HEK293 (cell line): ENCODE results near the gene PLCH2.

Source experiments
- ELK4 ChIP-seq: IDR thresholded peaks from 2 replicates; pipeline ENCODE4 v1.6.1; 2011; ENCODE audit warnings: mild to moderate bottlenecking, low read depth, low read length, borderline replicate concordance
- GLIS1 ChIP-seq: fragments of 450-650 bp; formaldehyde crosslinking; IDR thresholded peaks from 2 replicates; pipeline ENCODE4 v1.5.1; 2016; ENCODE audit warnings: missing biosample characterization, missing genetic modification characterization
- GLIS2 ChIP-seq: fragments of 450-650 bp; formaldehyde crosslinking; IDR thresholded peaks from 2 replicates; pipeline ENCODE4 v1.5.1; 2016; ENCODE audit warnings: missing biosample characterization, missing genetic modification characterization
- HIC1 ChIP-seq: fragments of 450-650 bp; formaldehyde crosslinking; IDR thresholded peaks from 2 replicates; pipeline ENCODE4 v1.5.1; 2016; ENCODE audit warnings: missing biosample characterization, missing genetic modification characterization
- HOXC10 ChIP-seq: sonication (generic); formaldehyde crosslinking; IDR thresholded peaks from 2 replicates; pipeline ENCODE4 v1.8.1; 2023; ENCODE audit warnings: mild to moderate bottlenecking, missing genetic modification reagents
- KLF17 ChIP-seq: fragments of 450-650 bp; formaldehyde crosslinking; IDR thresholded peaks from 2 replicates; pipeline ENCODE4 v1.5.1; 2016; ENCODE audit warnings: missing biosample characterization, missing genetic modification characterization
- KLF7 ChIP-seq: fragments of 450-650 bp; formaldehyde crosslinking; IDR thresholded peaks from 2 replicates; pipeline ENCODE4 v1.5.1; 2016; ENCODE audit warnings: missing biosample characterization, missing genetic modification characterization, borderline replicate concordance
- PRDM10 ChIP-seq: fragments of 450-650 bp; formaldehyde crosslinking; IDR thresholded peaks from 2 replicates; pipeline ENCODE4 v1.5.1; 2016; ENCODE audit warnings: missing biosample characterization, missing genetic modification characterization
- ZBTB21 ChIP-seq: fragments of 450-650 bp; formaldehyde crosslinking; IDR thresholded peaks from 2 replicates; pipeline ENCODE4 v1.5.1; 2017; ENCODE audit warnings: missing biosample characterization, missing genetic modification characterization
- ZBTB48 ChIP-seq: fragments of 450-650 bp; formaldehyde crosslinking; IDR thresholded peaks from 2 replicates; pipeline ENCODE4 v1.5.1; 2016; ENCODE audit warnings: missing biosample characterization, missing genetic modification characterization
- ZFHX2 ChIP-seq: fragments of 450-650 bp; formaldehyde crosslinking; conservative IDR thresholded peaks from 2 replicates; pipeline ENCODE4 v1.5.1; 2016; ENCODE audit warnings: missing biosample characterization, missing genetic modification characterization
- ZIC2 ChIP-seq: fragments of 450-650 bp; formaldehyde crosslinking; IDR thresholded peaks from 2 replicates; pipeline ENCODE4 v1.5.1; 2016; ENCODE audit warnings: missing biosample characterization, missing genetic modification characterization
- ZNF16 ChIP-seq: fragments of 450-650 bp; formaldehyde crosslinking; IDR thresholded peaks from 2 replicates; pipeline ENCODE4 v1.5.1; 2016; ENCODE audit warnings: low read depth, missing biosample characterization, missing genetic modification characterization
- ZNF19 ChIP-seq: fragments of 450-650 bp; formaldehyde crosslinking; IDR thresholded peaks from 2 replicates; pipeline ENCODE4; 2016; ENCODE audit warnings: missing biosample characterization, missing genetic modification characterization, low read depth
- ZNF24 ChIP-seq: fragments of 450-650 bp; formaldehyde crosslinking; IDR thresholded peaks from 2 replicates; pipeline ENCODE4 v1.5.1; 2016; ENCODE audit warnings: missing biosample characterization, missing genetic modification characterization
- ZNF324 ChIP-seq: fragments of 450-650 bp; formaldehyde crosslinking; IDR thresholded peaks from 2 replicates; pipeline ENCODE4 v1.5.1; 2016; ENCODE audit warnings: missing biosample characterization, missing genetic modification characterization
- ZNF488 ChIP-seq: fragments of 450-650 bp; formaldehyde crosslinking; IDR thresholded peaks from 2 replicates; pipeline ENCODE4 v1.5.1; 2016; ENCODE audit warnings: missing biosample characterization, missing genetic modification characterization
- ZNF530 ChIP-seq: fragments of 450-650 bp; formaldehyde crosslinking; IDR thresholded peaks from 2 replicates; pipeline ENCODE4 v1.5.1; 2016; ENCODE audit warnings: low read depth, missing biosample characterization, missing genetic modification characterization
- ZNF624 ChIP-seq: fragments of 450-650 bp; formaldehyde crosslinking; IDR thresholded peaks from 2 replicates; pipeline ENCODE4 v1.5.1; 2017; ENCODE audit warnings: missing biosample characterization, missing genetic modification characterization
- ZNF660 ChIP-seq: fragments of 450-650 bp; IDR thresholded peaks from 2 replicates; pipeline ENCODE4 v1.5.1; 2018; ENCODE audit warnings: missing biosample characterization, mild to moderate bottlenecking, missing genetic modification characterization
- ZNF677 ChIP-seq: fragments of 450-650 bp; IDR thresholded peaks from 2 replicates; pipeline ENCODE4 v1.5.0; 2018; ENCODE audit warnings: missing biosample characterization, mild to moderate bottlenecking, missing genetic modification characterization, moderate library complexity
- TF ChIP-seq, protein P1 (sequence below): fragments of 450-650 bp; formaldehyde crosslinking; IDR thresholded peaks from 2 replicates; pipeline ENCODE4 v1.5.1; 2016; ENCODE audit warnings: missing biosample characterization, missing genetic modification characterization, borderline replicate concordance
- TF ChIP-seq, protein P2 (sequence below): fragments of 450-650 bp; formaldehyde crosslinking; IDR thresholded peaks from 2 replicates; pipeline ENCODE4 v1.5.1; 2017; ENCODE audit warnings: missing biosample characterization, missing genetic modification characterization

Gene PLCH2

DNA sequence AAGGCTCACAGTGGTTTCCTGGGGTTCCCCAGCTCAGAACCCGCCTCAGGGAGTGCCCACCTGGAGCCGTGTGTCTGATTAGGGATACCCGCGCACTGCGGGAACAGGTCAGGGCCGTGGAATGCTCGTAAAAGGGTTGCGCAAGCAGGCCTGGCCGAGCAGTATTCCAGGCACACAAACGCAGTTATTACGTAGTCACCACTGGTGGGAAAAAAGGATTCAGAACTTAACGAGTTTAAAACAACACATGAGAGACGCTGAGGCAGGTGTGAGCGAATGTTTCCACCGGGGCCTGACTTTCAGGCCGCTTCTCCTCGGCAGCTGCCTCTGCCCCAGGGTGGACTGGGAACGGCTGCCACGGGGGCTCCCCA lies 18.2 kb downstream of the PLCH2 start (continued):
- TF ChIP-seq KLF17 (tag by site-specific recombination) = peak; percentile 66
- peak; percentile 85 for TF ChIP-seq ZBTB48
- TF ChIP-seq ZBTB21 (tag by site-specific recombination) = peak; percentile 87
- TF ChIP-seq HOXC10 (CRISPR knock-in tag) = no peak
- TF ChIP-seq GLIS1 (tag by site-specific recombination) = peak; percentile 95
- TF ChIP-seq ZNF660 (tag by site-specific recombination) = peak; percentile 68
- peak; percentile 97 for TF ChIP-seq HIC1 (tag by site-specific recombination)
- TF ChIP-seq ZNF24 = no peak
- TF ChIP-seq ZNF624 = no peak
- TF ChIP-seq ZNF16 = no peak
- no peak for TF ChIP-seq ELK4
- TF ChIP-seq ZNF488 = no peak
- no peak for TF ChIP-seq ZNF19 (tag by site-specific recombination)
- TF ChIP-seq, protein P1, sequence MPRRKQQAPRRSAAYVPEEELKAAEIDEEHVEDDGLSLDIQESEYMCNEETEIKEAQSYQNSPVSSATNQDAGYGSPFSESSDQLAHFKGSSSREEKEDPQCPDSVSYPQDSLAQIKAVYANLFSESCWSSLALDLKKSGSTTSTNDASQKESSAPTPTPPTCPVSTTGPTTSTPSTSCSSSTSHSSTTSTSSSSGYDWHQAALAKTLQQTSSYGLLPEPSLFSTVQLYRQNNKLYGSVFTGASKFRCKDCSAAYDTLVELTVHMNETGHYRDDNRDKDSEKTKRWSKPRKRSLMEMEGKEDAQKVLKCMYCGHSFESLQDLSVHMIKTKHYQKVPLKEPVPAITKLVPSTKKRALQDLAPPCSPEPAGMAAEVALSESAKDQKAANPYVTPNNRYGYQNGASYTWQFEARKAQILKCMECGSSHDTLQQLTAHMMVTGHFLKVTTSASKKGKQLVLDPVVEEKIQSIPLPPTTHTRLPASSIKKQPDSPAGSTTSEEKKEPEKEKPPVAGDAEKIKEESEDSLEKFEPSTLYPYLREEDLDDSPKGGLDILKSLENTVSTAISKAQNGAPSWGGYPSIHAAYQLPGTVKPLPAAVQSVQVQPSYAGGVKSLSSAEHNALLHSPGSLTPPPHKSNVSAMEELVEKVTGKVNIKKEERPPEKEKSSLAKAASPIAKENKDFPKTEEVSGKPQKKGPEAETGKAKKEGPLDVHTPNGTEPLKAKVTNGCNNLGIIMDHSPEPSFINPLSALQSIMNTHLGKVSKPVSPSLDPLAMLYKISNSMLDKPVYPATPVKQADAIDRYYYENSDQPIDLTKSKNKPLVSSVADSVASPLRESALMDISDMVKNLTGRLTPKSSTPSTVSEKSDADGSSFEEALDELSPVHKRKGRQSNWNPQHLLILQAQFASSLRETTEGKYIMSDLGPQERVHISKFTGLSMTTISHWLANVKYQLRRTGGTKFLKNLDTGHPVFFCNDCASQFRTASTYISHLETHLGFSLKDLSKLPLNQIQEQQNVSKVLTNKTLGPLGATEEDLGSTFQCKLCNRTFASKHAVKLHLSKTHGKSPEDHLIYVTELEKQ = peak; percentile 55; the same call in 1 of the 2 replicates
- TF ChIP-seq ZFHX2 = no peak
- no peak; the same call in 1 of the 2 replicates for TF ChIP-seq GLIS2 (tag by site-specific recombination)
- TF ChIP-seq PRDM10 (tag by site-specific recombination) = peak; percentile 38; the same call in 1 of the 2 replicates
- 0 out of 2 replicates have a peak, but pooled peaks have one; percentile 22 for TF ChIP-seq ZNF324
- no peak for TF ChIP-seq KLF7 (tag by site-specific recombination)
- TF ChIP-seq ZNF530 = no peak
- TF ChIP-seq, protein P2, sequence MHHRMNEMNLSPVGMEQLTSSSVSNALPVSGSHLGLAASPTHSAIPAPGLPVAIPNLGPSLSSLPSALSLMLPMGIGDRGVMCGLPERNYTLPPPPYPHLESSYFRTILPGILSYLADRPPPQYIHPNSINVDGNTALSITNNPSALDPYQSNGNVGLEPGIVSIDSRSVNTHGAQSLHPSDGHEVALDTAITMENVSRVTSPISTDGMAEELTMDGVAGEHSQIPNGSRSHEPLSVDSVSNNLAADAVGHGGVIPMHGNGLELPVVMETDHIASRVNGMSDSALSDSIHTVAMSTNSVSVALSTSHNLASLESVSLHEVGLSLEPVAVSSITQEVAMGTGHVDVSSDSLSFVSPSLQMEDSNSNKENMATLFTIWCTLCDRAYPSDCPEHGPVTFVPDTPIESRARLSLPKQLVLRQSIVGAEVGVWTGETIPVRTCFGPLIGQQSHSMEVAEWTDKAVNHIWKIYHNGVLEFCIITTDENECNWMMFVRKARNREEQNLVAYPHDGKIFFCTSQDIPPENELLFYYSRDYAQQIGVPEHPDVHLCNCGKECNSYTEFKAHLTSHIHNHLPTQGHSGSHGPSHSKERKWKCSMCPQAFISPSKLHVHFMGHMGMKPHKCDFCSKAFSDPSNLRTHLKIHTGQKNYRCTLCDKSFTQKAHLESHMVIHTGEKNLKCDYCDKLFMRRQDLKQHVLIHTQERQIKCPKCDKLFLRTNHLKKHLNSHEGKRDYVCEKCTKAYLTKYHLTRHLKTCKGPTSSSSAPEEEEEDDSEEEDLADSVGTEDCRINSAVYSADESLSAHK = no peak
- TF ChIP-seq ZNF677 (tag by site-specific recombination) = no peak
- peak; percentile 99 for TF ChIP-seq ZIC2 (tag by site-specific recombination)
- TF ChIP-seq, all 188 proteins: peak for 29
